Kidney (tissue), 14 donors: ENCODE data around the gene CCDC85C. TPM values are rescaled to one million over a fixed set of nuclear protein-coding genes. Genes with fewer than 3 reads are reported as not detected.

ENCODE experiments used
- DNase-seq, 5 donors: peaks; one replicate each; pipeline ENCODE4 v3.0.0-alpha.2; 2013 to 2020
- FAIRE-seq: peaks from 2 replicates; lab custom pipeline; 2012; peaks lifted over from hg19 to GRCh38; lab: Jason Lieb, UNC
- H3K27ac ChIP-seq, 2 donors: one replicate each; pipeline ENCODE4 v1.7.0; 2013; ENCODE audit warnings: low read depth in 2 of 2, low read length in 2 of 2, inconsistent platforms in 1 of 2
- H3K27me3 ChIP-seq: one replicate; pipeline ENCODE4 v1.7.1; 2013; ENCODE audit warnings: low read length, inconsistent platforms; ENCODE audit not compliant: control insufficient read depth, insufficient read depth
- H3K36me3 ChIP-seq, 3 donors: one replicate each; pipeline versions ENCODE4 v1.7.0 to v1.7.1; 2013; ENCODE audit warnings: low read length in 3 of 3, control low read depth in 1 of 3, inconsistent platforms in 1 of 3; ENCODE audit not compliant: insufficient read depth in 3 of 3, control insufficient read depth in 2 of 3
- H3K4me1 ChIP-seq, 3 donors: one replicate each; pipeline versions ENCODE4 v1.7.0 to v1.7.1; 2013; ENCODE audit warnings: low read length in 3 of 3, inconsistent platforms in 1 of 3, low read depth in 1 of 3; ENCODE audit not compliant: control insufficient read depth in 2 of 3, insufficient read depth in 2 of 3
- H3K4me3 ChIP-seq, 3 donors: one replicate each; pipeline versions ENCODE4 v1.7.0 to v1.8.1; 2013; ENCODE audit warnings: low read length in 3 of 3, control low read depth in 1 of 3, inconsistent platforms in 1 of 3
- H3K9ac ChIP-seq, 3 donors: one replicate each; pipeline versions ENCODE4 v1.7.0 to v1.7.1; 2013; ENCODE audit warnings: low read length in 3 of 3, control low read depth in 1 of 3, inconsistent platforms in 1 of 3
- H3K9me3 ChIP-seq, 3 donors: one replicate each; pipeline versions ENCODE4 v1.7.0 to v1.7.1; 2013; ENCODE audit warnings: low read length in 3 of 3, control low read depth in 1 of 3, inconsistent platforms in 1 of 3; ENCODE audit not compliant: control insufficient read depth in 2 of 3, insufficient read depth in 1 of 3
- intact Hi-C: fragments of 100-400 bp; cut with DNase I; formaldehyde crosslinking; loops from one replicate; pipeline ENCODE4 v1.11.1; 2022
- polyA plus RNA-seq: library from polyadenylated mRNA; stranded (reverse); fragments of 350-450 nt; fragmentation: Illumina TruSeq; extraction: RNeasy Lipid Tissue Mini Kit (QIAGEN cat#74804); gene quantifications from one replicate; pipeline ENCODE4 v1.2.3, GENCODE V29; 2014; ENCODE audit warnings: low read depth, low replicate concordance; ENCODE audit not compliant: insufficient read depth
- total RNA-seq: library from RNA; stranded (reverse); fragmentation: NEBNext Ultra II Directional; extraction: Animal tissue kit (Norgen Biotek cat#: 25700); gene quantifications from one replicate; pipeline ENCODE4 v1.2.1, GENCODE V29; 2021
- TF ChIP-seq, protein P1 (sequence below): IDR thresholded peaks from 3 replicates; pipeline ENCODE4 v1.5.1; 2012; ENCODE audit warnings: mild to moderate bottlenecking, moderate library complexity, borderline replicate concordance; ENCODE audit not compliant: insufficient read depth; ENCODE audit errors: extremely low read depth
- donor health status: control.
- donor health status: control.
- donor health status: control.
- donor health status: control.
- donor health status: control.
- donor health status: DM: yes; HTN: yes; CAD: no.
- donor health status: Normal renal cell carcinoma (clear cell type).

The CCDC85C gene
- total and polyA plus RNA-seq, 2 donors from 2014 or later: 14.7 to 21.4 TPM

DNA sequence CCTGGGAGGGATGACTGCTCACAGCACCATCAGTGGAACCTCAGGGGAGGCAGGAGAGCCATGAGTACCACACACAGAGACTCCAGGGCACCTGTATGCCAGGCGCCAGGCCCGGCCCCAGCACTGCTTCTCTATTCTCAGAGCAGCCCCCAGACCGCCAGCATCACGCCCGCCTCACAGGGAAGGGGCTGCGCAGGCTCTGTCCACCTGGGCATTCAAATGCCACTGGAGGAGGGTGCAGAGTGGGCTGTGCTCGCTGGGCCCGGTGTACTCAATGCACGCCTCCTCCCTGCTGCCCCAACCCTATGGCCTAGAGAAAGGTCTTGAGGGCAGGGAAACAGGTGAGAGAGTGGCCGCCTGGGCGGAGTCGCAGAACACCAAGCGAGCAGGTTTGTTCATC is 43.6 kb downstream of the CCDC85C start:
- H3K27me3 ChIP-seq: no peaks in the 10 kb centered on the region
- H3K9me3 ChIP-seq: no peaks in the 10 kb centered on the region
- no peak overlapping the region for H3K4me3 ChIP-seq
- H3K27ac ChIP-seq: no peak overlapping the region
- H3K36me3 ChIP-seq: no peaks in the 10 kb centered on the region
- no peak for DNase-seq
- intact Hi-C loops: no loop called here
- peaks cover 5 to 41% (median 39%) of the 10 kb centered on the region in 3 donors for H3K4me1 ChIP-seq
- FAIRE-seq: no peak
- no peak overlapping the region for H3K9ac ChIP-seq
- TF ChIP-seq, protein P1, sequence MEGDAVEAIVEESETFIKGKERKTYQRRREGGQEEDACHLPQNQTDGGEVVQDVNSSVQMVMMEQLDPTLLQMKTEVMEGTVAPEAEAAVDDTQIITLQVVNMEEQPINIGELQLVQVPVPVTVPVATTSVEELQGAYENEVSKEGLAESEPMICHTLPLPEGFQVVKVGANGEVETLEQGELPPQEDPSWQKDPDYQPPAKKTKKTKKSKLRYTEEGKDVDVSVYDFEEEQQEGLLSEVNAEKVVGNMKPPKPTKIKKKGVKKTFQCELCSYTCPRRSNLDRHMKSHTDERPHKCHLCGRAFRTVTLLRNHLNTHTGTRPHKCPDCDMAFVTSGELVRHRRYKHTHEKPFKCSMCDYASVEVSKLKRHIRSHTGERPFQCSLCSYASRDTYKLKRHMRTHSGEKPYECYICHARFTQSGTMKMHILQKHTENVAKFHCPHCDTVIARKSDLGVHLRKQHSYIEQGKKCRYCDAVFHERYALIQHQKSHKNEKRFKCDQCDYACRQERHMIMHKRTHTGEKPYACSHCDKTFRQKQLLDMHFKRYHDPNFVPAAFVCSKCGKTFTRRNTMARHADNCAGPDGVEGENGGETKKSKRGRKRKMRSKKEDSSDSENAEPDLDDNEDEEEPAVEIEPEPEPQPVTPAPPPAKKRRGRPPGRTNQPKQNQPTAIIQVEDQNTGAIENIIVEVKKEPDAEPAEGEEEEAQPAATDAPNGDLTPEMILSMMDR: no peak

DNA sequence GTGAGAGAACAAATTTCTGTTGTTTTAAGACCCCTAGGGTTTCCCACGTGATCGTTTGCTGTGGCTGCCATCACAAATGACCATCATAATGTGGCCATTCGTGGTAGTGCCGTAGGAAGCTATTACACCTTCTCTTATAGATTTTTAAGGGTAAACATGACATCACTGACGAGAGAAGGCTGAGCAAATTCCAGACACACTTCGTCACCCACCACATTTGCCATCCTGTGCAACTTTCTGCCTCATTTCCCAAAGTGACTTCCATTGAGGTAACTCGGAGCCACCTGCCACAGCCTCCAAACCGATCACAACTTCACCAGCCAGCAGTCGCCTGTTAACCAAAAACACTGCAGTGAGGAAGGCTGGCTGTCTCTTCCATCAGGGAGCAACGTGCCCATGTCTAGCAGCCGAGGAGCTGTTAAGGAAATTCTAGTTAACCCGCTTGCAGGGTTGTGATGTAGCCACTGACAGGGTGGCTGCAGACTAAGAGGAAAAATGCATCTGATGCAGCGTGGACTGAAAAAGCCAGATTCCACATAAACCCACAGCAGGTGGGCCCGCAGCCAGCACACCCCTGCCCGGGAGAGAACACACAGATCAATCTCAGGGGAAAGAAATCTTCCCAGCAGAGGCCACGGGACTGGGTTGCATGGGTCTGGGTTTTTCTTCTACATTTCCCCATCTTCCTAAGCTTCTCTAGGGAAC is 44.6 kb downstream of the CCDC85C start:
- DNase-seq (no peak), FAIRE-seq (no peak)
- no peak overlapping the region for H3K9ac ChIP-seq
- H3K27ac ChIP-seq: no peak overlapping the region
- no peaks in the 10 kb centered on the region for H3K9me3 ChIP-seq
- intact Hi-C loops: no loop called here
- no peak overlapping the region for H3K4me3 ChIP-seq
- H3K27me3 ChIP-seq: no peaks in the 10 kb centered on the region
- H3K4me1 ChIP-seq: peaks cover 5 to 41% (median 38%) of the 10 kb centered on the region in 3 donors
- no peaks in the 10 kb centered on the region for H3K36me3 ChIP-seq
- TF ChIP-seq, protein P1: no peak

DNA sequence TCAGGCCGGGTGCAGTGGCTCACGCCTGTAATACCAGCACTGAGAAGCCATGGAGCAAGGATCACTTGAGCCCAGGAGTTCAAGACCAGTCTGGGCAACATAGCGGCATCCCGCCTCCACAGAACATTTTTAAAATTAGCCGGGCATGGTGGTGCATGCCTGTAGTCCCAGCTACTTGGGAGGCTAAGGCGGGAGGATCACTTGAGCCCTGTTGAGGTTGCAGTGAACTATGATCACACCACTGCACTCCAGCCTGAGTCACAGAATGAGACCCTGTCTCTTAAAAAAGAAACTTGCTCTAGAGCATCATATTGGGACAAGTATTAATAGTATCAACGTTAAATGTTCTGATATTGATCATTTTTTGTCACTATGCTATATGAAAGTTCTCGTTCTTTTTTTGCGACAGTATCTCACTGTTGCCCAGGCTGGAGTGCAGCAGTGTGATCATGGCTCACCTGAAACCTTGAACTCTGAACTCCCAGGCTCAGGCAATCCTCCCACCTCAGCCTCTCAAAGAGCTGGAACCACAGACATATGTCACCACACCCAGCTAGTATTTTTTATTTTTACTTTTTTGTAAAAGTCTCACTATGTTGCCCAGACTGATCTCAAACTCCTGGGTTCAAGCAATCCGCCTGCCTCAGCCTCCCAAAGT is 47.7 kb downstream of the CCDC85C start:
- DNase-seq: no peak
- H3K36me3 ChIP-seq: no peaks in the 10 kb centered on the region
- H3K4me1 ChIP-seq: peaks cover 0 to 39% (median 30%) of the 10 kb centered on the region in 3 donors
- no peaks in the 10 kb centered on the region for H3K27me3 ChIP-seq
- no peak overlapping the region for H3K9ac ChIP-seq
- TF ChIP-seq, protein P1: no peak
- no peaks in the 10 kb centered on the region for H3K9me3 ChIP-seq
- intact Hi-C loops: no loop called here
- no peak for FAIRE-seq
- H3K4me3 ChIP-seq: no peak overlapping the region
- no peak overlapping the region for H3K27ac ChIP-seq
